AG09319 (cell line): ENCODE results near the gene GPC2.

Experiments used
- DNase-seq: peaks from one replicate; pipeline ENCODE4 v3.0.0-alpha.2; 2010; ENCODE audit warnings: low read depth; ENCODE audit errors: extremely low read depth
- CTCF ChIP-seq: IDR thresholded peaks from 2 replicates; pipeline ENCODE4 v1.5.1; 2011; ENCODE audit warnings: low read depth, mild to moderate bottlenecking, inconsistent platforms, low read length, moderate library complexity

The GPC2 gene

GRCh38 chr7:100155553-100156317 is 21.4 kb downstream of the GPC2 start:
- no peak for DNase-seq
- no peak for TF ChIP-seq CTCF

- TF ChIP-seq CTCF: no peak
- no peak for DNase-seq
These were observed 22.3 kb downstream of the GPC2 start for GRCh38 chr7:100154651-100155491.

- no peak for DNase-seq
- TF ChIP-seq CTCF: no peak
These were observed 23.3 kb downstream of the GPC2 start for GRCh38 chr7:100153708-100154535.

GRCh38 chr7:100152937-100153666 is 24.1 kb downstream of the GPC2 start:
- no peak for DNase-seq
- TF ChIP-seq CTCF: no peak

- no peak for DNase-seq
- no peak for TF ChIP-seq CTCF
These were observed 24.8 kb downstream of the GPC2 start for GRCh38 chr7:100152404-100152803.

- TF ChIP-seq CTCF: no peak
- peak; percentile 98 for DNase-seq
These were observed 28.4 kb downstream of the GPC2 start, which contains the start of gene LAMTOR4 for GRCh38 chr7:100148559-100149328. Gene LAMTOR4 (plus strand): TSS chr7:100148918. CDS start chr7:100148973, 55 bp downstream.
